GM23338 (cell line): ENCODE results near the gene DAGLB. TPM values are rescaled to one million over a fixed set of nuclear protein-coding genes. Genes with fewer than 3 reads are reported as not detected.

Experiments
- ATAC-seq: fragments of 200-7000 bp; cut with Tn5 transposase; 3 replicates; pipeline ENCODE4 v1.9.1; 2020
- DNase-seq: peaks from one replicate; pipeline ENCODE4 v3.0.0-alpha.2; 2015; ENCODE audit warnings: low spot score
- H2AFZ ChIP-seq: fragments of 200-600 bp; sonication (generic); 2 replicates; pipeline ENCODE4 v1.8.0; 2016; ENCODE audit warnings: antibody characterized with exemption, mild to moderate bottlenecking, moderate library complexity
- H3F3A ChIP-seq: fragments of 200-600 bp; sonication (generic); replicated peaks from 2 replicates; pipeline ENCODE4 v1.8.0; 2017; ENCODE audit warnings: antibody characterized with exemption, mixed run types, low read depth
- H3K27ac ChIP-seq: fragments of 200-600 bp; sonication (generic); 2 replicates; pipeline ENCODE4 v1.6.1; 2016; ENCODE audit warnings: low read depth
- H3K27me3 ChIP-seq: fragments of 200-600 bp; sonication (generic); 2 replicates; pipeline ENCODE4 v1.8.0; 2016; ENCODE audit warnings: mild to moderate bottlenecking, mixed run types, moderate library complexity; ENCODE audit not compliant: insufficient read depth
- H3K36me3 ChIP-seq: fragments of 200-600 bp; sonication (generic); 2 replicates; pipeline ENCODE4 v1.8.0; 2016; ENCODE audit warnings: mild to moderate bottlenecking; ENCODE audit not compliant: insufficient read depth
- H3K4me1 ChIP-seq: fragments of 200-600 bp; sonication (generic); 2 replicates; pipeline ENCODE4 v1.8.0; 2016; ENCODE audit warnings: mild to moderate bottlenecking, moderate library complexity; ENCODE audit not compliant: insufficient read depth
- H3K4me2 ChIP-seq: fragments of 200-600 bp; sonication (generic); 2 replicates; pipeline ENCODE4 v1.7.1; 2017; ENCODE audit warnings: mixed run types
- H3K4me3 ChIP-seq: fragments of 200-600 bp; sonication (generic); 2 replicates; pipeline ENCODE4 v1.6.1; 2016; ENCODE audit warnings: mixed run types
- H3K79me2 ChIP-seq: fragments of 200-600 bp; sonication (generic); replicated peaks from 2 replicates; pipeline ENCODE4 v1.8.0; 2017; ENCODE audit warnings: mild to moderate bottlenecking; ENCODE audit not compliant: insufficient read depth
- H3K9me2 ChIP-seq: fragments of 200-600 bp; sonication (generic); 2 replicates; pipeline ENCODE4 v1.8.0; 2017; ENCODE audit not compliant: insufficient read depth
- H4K20me1 ChIP-seq: fragments of 200-600 bp; sonication (generic); replicated peaks from 2 replicates; pipeline ENCODE4 v1.8.0; 2017; ENCODE audit warnings: mild to moderate bottlenecking; ENCODE audit not compliant: insufficient read depth
- H3K27ac Mint-ChIP-seq: 2 replicates; pipeline ENCODE4 v1.8.0; 2020; ENCODE audit warnings: inconsistent platforms, mild to moderate bottlenecking, moderate library complexity, mixed read lengths
- H3K27me3 Mint-ChIP-seq: 3 replicates; pipeline ENCODE4 v1.8.0; 2022; ENCODE audit warnings: low read depth, mild to moderate bottlenecking, moderate library complexity, mixed read lengths, inconsistent platforms; ENCODE audit not compliant: insufficient read depth, poor library complexity
- H3K36me3 Mint-ChIP-seq: 3 replicates; pipeline ENCODE4 v1.8.0; 2021; ENCODE audit warnings: low read depth, mild to moderate bottlenecking, inconsistent platforms, moderate library complexity, mixed read lengths
- H3K4me1 Mint-ChIP-seq: 3 replicates; pipeline ENCODE4 v1.8.0; 2020; ENCODE audit warnings: mild to moderate bottlenecking, inconsistent platforms, mixed read lengths
- H3K4me3 Mint-ChIP-seq: 3 replicates; pipeline ENCODE4 v1.8.0; 2021; ENCODE audit warnings: moderate library complexity, mild to moderate bottlenecking, inconsistent platforms, mixed read lengths
- H3K9me3 Mint-ChIP-seq: 3 replicates; pipeline ENCODE4 v1.8.0; 2020; ENCODE audit warnings: moderate library complexity, mild to moderate bottlenecking, inconsistent platforms, mixed read lengths
- CREB1 ChIP-seq: fragments of 250-450 bp; sonication (Bioruptor Pico); IDR thresholded peaks from 2 replicates; pipeline ENCODE4 v1.5.0; 2020; ENCODE audit warnings: low read depth, mild to moderate bottlenecking, moderate library complexity
- CTCF ChIP-seq, 2 experiments: fragments of 200-600 bp in 1 of 2; sonication (generic) in 1 of 2; conservative IDR thresholded peaks; 2 replicates each; pipeline versions ENCODE4 v1.5.1 to v1.6.1; 2016 to 2017; ENCODE audit warnings: antibody characterized with exemption in 2 of 2, low read depth in 2 of 2, mild to moderate bottlenecking in 2 of 2, moderate library complexity in 1 of 2
- ETS1 ChIP-seq: IDR thresholded peaks from 2 replicates; pipeline ENCODE4 v1.6.1; 2016; ENCODE audit warnings: antibody characterized with exemption
- EZH2 ChIP-seq: fragments of 200-600 bp; sonication (generic); IDR thresholded peaks from one replicate; pipeline ENCODE4 v1.8.0; 2017; ENCODE audit warnings: antibody characterized with exemption, mild to moderate bottlenecking, low read depth; ENCODE audit not compliant: unreplicated experiment
- EZH2phosphoT487 ChIP-seq: fragments of 200-600 bp; sonication (generic); IDR thresholded peaks from one replicate; pipeline ENCODE4 v1.8.1; 2018; ENCODE audit warnings: antibody characterized with exemption; ENCODE audit not compliant: unreplicated experiment
- JUNB ChIP-seq: IDR thresholded peaks from one replicate; pipeline ENCODE4 v1.6.1; 2016; ENCODE audit warnings: antibody characterized with exemption; ENCODE audit not compliant: unreplicated experiment
- NANOG ChIP-seq: IDR thresholded peaks from 2 replicates; pipeline ENCODE4 v1.6.1; 2016; ENCODE audit warnings: antibody characterized with exemption, borderline replicate concordance
- POLR2AphosphoS5 ChIP-seq: IDR thresholded peaks from 2 replicates; pipeline ENCODE4 v1.6.1; 2016; ENCODE audit warnings: antibody characterized with exemption, low read depth
- REST ChIP-seq: IDR thresholded peaks from one replicate; pipeline ENCODE4 v1.6.1; 2018; ENCODE audit warnings: antibody characterized with exemption; ENCODE audit not compliant: unreplicated experiment
- STAT1 ChIP-seq: IDR thresholded peaks from one replicate; pipeline ENCODE4 v1.6.1; 2016; ENCODE audit warnings: antibody characterized with exemption; ENCODE audit not compliant: unreplicated experiment
- ZNF114 ChIP-seq: fragments of 250-450 bp; sonication (Bioruptor Pico); IDR thresholded peaks from 2 replicates; pipeline ENCODE4 v1.5.0; 2020; ENCODE audit warnings: mild to moderate bottlenecking, moderate library complexity
- ZNF331 ChIP-seq: fragments of 250-450 bp; sonication (Bioruptor Pico); IDR thresholded peaks from 2 replicates; pipeline ENCODE4 v1.5.0; 2020; ENCODE audit warnings: low read depth, mild to moderate bottlenecking, moderate library complexity
- ZNF462 ChIP-seq: fragments of 250-450 bp; sonication (Bioruptor Pico); IDR thresholded peaks from 2 replicates; pipeline ENCODE4 v1.5.0; 2020; ENCODE audit warnings: mild to moderate bottlenecking, moderate library complexity
- polyA plus RNA-seq: library from polyadenylated mRNA; unstranded; fragments of >200 nt; fragmentation: Nextera tagmentation; extraction: Ambion mirVana; gene quantifications from 2 replicates; pipeline ENCODE4 v1.2.1, GENCODE V29; 2016
- total RNA-seq: library from RNA; depleted of rRNA; stranded (reverse); fragments of >200 nt; shearing (Covaris generic); gene quantifications from 2 replicates; pipeline ENCODE4 v1.2.3, GENCODE V29; 2014

The DAGLB gene
- total and polyA plus RNA-seq, 2 experiments from 2014 or later = 13.8 to 26.0 TPM

- Mint-ChIP-seq H3K27me3 (peaks cover 22% of the 10 kb centered on the region), H3K36me3 (peaks cover 87% of the 10 kb centered on the region), H3K9me3 (no peaks in the 10 kb centered on the region), H3K4me3 (no peak overlapping the region), H3K27ac (peak overlapping the region; percentile 45; the same call in 1 of the 2 replicates), H3K4me1 (no peaks in the 10 kb centered on the region)
- Histone ChIP-seq H4K20me1 (peaks cover 26% of the 10 kb centered on the region), H3K4me2 (no peak overlapping the region), H3K4me3 (no peak overlapping the region), H2AFZ (no peak overlapping the region), H3K27me3 (no peaks in the 10 kb centered on the region), H3K27ac (no peak overlapping the region), H3K9me2 (no peaks in the 10 kb centered on the region), H3F3A (peaks cover 23% of the 10 kb centered on the region), H3K79me2 (peaks cover 15% of the 10 kb centered on the region), H3K4me1 (no peaks in the 10 kb centered on the region), H3K36me3 (peaks cover 51% of the 10 kb centered on the region)
- DNase-seq = no peak
- no peak for ATAC-seq
- TF ChIP-seq STAT1 (no peak), JUNB (no peak), POLR2AphosphoS5 (no peak), ZNF462 (no peak), CREB1 (CRISPR knock-in tag) (no peak), CTCF (conservative IDR thresholded peaks at IDR 0.05; ENCODE audit: low read depth in 2 of 2) (no peak), ZNF114 (no peak), ZNF331 (CRISPR knock-in tag) (no peak), EZH2phosphoT487 (no peak), NANOG (no peak), EZH2 (no peak), REST (no peak), ETS1 (no peak)
Measured at GRCh38 chr7:6406121-6406520, 41.6 kb downstream of the DAGLB start.
